ENCODE data around the gene STX11. TPM values are rescaled to one million over a fixed set of nuclear protein-coding genes. Genes with fewer than 3 reads are reported as not detected.
A peak's percentile ranks its signal among the peaks of the same experiment; 100 is the strongest.

Gene STX11
- total and polyA plus RNA-seq, 2 of the 13 experiments (the other 11 are each of a cell fraction or from before 2014, with no cell fraction given): 0.03 TPM; not detected in 1

DNA sequence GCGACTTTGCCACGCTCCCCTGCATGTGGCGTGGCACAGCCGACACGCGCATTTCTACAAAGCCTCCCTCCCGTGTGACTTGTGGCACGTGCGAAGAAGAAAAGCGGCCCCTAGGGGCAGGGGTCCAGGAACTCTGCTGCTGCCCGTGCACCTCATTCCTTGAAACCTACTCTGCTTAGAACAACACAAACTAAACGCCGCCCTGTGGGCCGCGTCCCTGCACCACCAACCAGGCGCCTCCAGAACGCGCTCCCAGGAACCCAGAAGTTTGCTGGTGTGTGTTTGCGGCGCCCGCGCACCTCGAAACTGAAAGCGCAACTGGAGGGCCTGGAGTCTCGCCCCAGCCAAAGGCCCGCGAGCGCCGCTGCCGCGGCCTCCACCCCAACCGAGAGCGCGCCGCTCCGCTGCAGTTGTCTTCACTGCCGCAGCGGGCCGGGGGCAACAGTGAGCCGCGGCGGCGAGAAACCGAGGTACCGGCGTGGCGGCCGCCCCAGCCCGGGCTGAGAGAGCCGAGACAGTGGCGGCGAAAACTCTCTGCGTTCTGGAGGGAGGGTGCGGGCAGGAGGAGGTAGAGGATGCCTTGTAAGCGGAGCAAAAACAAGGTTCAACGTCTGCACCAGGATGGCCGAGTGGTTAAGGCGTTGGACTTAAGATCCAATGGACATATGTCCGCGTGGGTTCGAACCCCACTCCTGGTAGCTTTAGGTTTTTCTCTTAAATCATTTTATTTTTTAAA is 65.8 kb downstream of the STX11 start (continued):
- TF ChIP-seq TCF7 (IDR thresholded peaks at IDR 0.05; ENCODE audit: low read depth): no peak
- peak; percentile 40; the same call in 1 of the 2 replicates for TF ChIP-seq RCOR2 (CRISPR knock-in tag; IDR thresholded peaks at IDR 0.05)
- 0 out of 2 replicates have a peak, but pooled peaks have one; percentile 47 for TF ChIP-seq ZNF841 (CRISPR knock-in tag; IDR thresholded peaks at IDR 0.05; ENCODE audit: borderline replicate concordance)
- peak; percentile 27; the same call in 1 of the 2 replicates for TF ChIP-seq SMC3 (IDR thresholded peaks at IDR 0.05; ENCODE audit: low read length)
- TF ChIP-seq IKZF4 (CRISPR knock-in tag; IDR thresholded peaks at IDR 0.05; ENCODE audit: borderline replicate concordance, low read depth, not compliant biosample characterization): no peak
- TF ChIP-seq ZFP90 (CRISPR knock-in tag; IDR thresholded peaks at IDR 0.05; ENCODE audit: borderline replicate concordance): peak; percentile 83
- peak; percentile 90; the same call in 1 of the 2 replicates for TF ChIP-seq MAZ (IDR thresholded peaks at IDR 0.05; ENCODE audit: borderline replicate concordance, low read depth, low read length)
- TF ChIP-seq MAZ (CRISPR knock-in tag; IDR thresholded peaks at IDR 0.05; ENCODE audit: low read depth): peak; percentile 93
- no peak for TF ChIP-seq ZFP36L1 (CRISPR knock-in tag; IDR thresholded peaks at IDR 0.05)
- TF ChIP-seq, protein P1, sequence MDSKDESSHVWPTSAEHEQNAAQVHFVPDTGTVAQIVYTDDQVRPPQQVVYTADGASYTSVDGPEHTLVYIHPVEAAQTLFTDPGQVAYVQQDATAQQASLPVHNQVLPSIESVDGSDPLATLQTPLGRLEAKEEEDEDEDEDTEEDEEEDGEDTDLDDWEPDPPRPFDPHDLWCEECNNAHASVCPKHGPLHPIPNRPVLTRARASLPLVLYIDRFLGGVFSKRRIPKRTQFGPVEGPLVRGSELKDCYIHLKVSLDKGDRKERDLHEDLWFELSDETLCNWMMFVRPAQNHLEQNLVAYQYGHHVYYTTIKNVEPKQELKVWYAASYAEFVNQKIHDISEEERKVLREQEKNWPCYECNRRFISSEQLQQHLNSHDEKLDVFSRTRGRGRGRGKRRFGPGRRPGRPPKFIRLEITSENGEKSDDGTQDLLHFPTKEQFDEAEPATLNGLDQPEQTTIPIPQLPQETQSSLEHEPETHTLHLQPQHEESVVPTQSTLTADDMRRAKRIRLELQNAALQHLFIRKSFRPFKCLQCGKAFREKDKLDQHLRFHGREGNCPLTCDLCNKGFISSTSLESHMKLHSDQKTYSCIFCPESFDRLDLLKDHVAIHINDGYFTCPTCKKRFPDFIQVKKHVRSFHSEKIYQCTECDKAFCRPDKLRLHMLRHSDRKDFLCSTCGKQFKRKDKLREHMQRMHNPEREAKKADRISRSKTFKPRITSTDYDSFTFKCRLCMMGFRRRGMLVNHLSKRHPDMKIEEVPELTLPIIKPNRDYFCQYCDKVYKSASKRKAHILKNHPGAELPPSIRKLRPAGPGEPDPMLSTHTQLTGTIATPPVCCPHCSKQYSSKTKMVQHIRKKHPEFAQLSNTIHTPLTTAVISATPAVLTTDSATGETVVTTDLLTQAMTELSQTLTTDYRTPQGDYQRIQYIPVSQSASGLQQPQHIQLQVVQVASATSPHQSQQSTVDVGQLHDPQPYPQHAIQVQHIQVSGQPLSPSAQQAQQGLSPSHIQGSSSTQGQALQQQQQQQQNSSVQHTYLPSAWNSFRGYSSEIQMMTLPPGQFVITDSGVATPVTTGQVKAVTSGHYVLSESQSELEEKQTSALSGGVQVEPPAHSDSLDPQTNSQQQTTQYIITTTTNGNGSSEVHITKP (CRISPR knock-in tag; IDR thresholded peaks at IDR 0.05; ENCODE audit: low read depth): no peak
- 0 out of 2 replicates have a peak, but pooled peaks have one; percentile 56 for TF ChIP-seq ZNF761 (CRISPR knock-in tag; conservative IDR thresholded peaks at IDR 0.05)
- TF ChIP-seq, protein P2, sequence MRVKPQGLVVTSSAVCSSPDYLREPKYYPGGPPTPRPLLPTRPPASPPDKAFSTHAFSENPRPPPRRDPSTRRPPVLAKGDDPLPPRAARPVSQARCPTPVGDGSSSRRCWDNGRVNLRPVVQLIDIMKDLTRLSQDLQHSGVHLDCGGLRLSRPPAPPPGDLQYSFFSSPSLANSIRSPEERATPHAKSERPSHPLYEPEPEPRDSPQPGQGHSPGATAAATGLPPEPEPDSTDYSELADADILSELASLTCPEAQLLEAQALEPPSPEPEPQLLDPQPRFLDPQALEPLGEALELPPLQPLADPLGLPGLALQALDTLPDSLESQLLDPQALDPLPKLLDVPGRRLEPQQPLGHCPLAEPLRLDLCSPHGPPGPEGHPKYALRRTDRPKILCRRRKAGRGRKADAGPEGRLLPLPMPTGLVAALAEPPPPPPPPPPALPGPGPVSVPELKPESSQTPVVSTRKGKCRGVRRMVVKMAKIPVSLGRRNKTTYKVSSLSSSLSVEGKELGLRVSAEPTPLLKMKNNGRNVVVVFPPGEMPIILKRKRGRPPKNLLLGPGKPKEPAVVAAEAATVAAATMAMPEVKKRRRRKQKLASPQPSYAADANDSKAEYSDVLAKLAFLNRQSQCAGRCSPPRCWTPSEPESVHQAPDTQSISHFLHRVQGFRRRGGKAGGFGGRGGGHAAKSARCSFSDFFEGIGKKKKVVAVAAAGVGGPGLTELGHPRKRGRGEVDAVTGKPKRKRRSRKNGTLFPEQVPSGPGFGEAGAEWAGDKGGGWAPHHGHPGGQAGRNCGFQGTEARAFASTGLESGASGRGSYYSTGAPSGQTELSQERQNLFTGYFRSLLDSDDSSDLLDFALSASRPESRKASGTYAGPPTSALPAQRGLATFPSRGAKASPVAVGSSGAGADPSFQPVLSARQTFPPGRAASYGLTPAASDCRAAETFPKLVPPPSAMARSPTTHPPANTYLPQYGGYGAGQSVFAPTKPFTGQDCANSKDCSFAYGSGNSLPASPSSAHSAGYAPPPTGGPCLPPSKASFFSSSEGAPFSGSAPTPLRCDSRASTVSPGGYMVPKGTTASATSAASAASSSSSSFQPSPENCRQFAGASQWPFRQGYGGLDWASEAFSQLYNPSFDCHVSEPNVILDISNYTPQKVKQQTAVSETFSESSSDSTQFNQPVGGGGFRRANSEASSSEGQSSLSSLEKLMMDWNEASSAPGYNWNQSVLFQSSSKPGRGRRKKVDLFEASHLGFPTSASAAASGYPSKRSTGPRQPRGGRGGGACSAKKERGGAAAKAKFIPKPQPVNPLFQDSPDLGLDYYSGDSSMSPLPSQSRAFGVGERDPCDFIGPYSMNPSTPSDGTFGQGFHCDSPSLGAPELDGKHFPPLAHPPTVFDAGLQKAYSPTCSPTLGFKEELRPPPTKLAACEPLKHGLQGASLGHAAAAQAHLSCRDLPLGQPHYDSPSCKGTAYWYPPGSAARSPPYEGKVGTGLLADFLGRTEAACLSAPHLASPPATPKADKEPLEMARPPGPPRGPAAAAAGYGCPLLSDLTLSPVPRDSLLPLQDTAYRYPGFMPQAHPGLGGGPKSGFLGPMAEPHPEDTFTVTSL (CRISPR knock-in tag; IDR thresholded peaks at IDR 0.05; ENCODE audit: borderline replicate concordance): peak; percentile 14; the same call in 1 of the 2 replicates
- TF ChIP-seq ELF3 (CRISPR knock-in tag; IDR thresholded peaks at IDR 0.05): peak; percentile 69; the same call in 1 of the 2 replicates
- peak; percentile 78; the same call in 1 of the 2 replicates for TF ChIP-seq TBP (CRISPR knock-in tag; IDR thresholded peaks at IDR 0.05)
- no peak for TF ChIP-seq ZNF75D (CRISPR knock-in tag; IDR thresholded peaks at IDR 0.05; ENCODE audit: borderline replicate concordance)
- TF ChIP-seq POGZ (CRISPR knock-in tag; IDR thresholded peaks at IDR 0.05): peak; percentile 96
- TF ChIP-seq, protein P3, sequence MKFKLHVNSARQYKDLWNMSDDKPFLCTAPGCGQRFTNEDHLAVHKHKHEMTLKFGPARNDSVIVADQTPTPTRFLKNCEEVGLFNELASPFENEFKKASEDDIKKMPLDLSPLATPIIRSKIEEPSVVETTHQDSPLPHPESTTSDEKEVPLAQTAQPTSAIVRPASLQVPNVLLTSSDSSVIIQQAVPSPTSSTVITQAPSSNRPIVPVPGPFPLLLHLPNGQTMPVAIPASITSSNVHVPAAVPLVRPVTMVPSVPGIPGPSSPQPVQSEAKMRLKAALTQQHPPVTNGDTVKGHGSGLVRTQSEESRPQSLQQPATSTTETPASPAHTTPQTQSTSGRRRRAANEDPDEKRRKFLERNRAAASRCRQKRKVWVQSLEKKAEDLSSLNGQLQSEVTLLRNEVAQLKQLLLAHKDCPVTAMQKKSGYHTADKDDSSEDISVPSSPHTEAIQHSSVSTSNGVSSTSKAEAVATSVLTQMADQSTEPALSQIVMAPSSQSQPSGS (CRISPR knock-in tag; IDR thresholded peaks at IDR 0.05): peak; percentile 63

Data from HepG2 (cell line).